ENCODE results near the gene VPS13C.

GRCh38 chr15:61840090-61840489 lies 220.2 kb downstream of the VPS13C start:
- no peak for TF ChIP-seq CTCF (IDR thresholded peaks at IDR 0.05)
- TF ChIP-seq POLR2A (IDR thresholded peaks at IDR 0.05), result no peak
